ENCODE results near the gene MPZL1. TPM values are rescaled to one million over a fixed set of nuclear protein-coding genes. Genes with fewer than 3 reads are reported as not detected.
"Not testable (repeated sequence)": the region's sequence is repeated elsewhere in the genome, so short reads cannot be mapped to it uniquely, and the experiment has no call there.

MPZL1 gene
- polyA plus RNA-seq, 4 donors: 125 to 145 (median 141) TPM

GRCh38 chr1:167716000-167716271 lies 5.8 kb upstream of the MPZL1 start:
- peak in 1 of 4 donors; percentile 9 for DNase-seq (ENCODE audit: low read depth in 4 of 4, low spot score in 3 of 4)

- no peak for DNase-seq (ENCODE audit: low read depth in 4 of 4, low spot score in 3 of 4)
These were observed 4.4 kb upstream of the MPZL1 start for GRCh38 chr1:167717351-167717750.

GRCh38 chr1:167718914-167719691 lies 2.7 kb upstream of the MPZL1 start:
- DNase-seq (ENCODE audit: low read depth in 4 of 4, low spot score in 3 of 4): no peak

GRCh38 chr1:167719715-167720421 lies 1.9 kb upstream of the MPZL1 start:
- DNase-seq (ENCODE audit: low read depth in 4 of 4, low spot score in 3 of 4): not testable (repeated sequence)

GRCh38 chr1:167720965-167721616 lies 691 bp upstream of the MPZL1 start:
- DNase-seq (ENCODE audit: low read depth in 4 of 4, low spot score in 3 of 4): peak in 1 of 4 donors; percentile 19

GRCh38 chr1:167722152-167722869 lies 529 bp downstream of the MPZL1 start:
- DNase-seq (ENCODE audit: low read depth in 4 of 4, low spot score in 3 of 4): peak in 2 of 4 donors; percentile 34 to 40

GRCh38 chr1:167722870-167723251 lies 1.1 kb downstream of the MPZL1 start:
- DNase-seq (ENCODE audit: low read depth in 4 of 4, low spot score in 3 of 4): no peak

- no peak for DNase-seq (ENCODE audit: low read depth in 4 of 4, low spot score in 3 of 4)
These were observed 2.0 kb downstream of the MPZL1 start for GRCh38 chr1:167723707-167724323.

- DNase-seq (ENCODE audit: low read depth in 4 of 4, low spot score in 3 of 4): no peak
These were observed 4.2 kb downstream of the MPZL1 start for GRCh38 chr1:167726008-167726407.

- DNase-seq (ENCODE audit: low read depth in 4 of 4, low spot score in 3 of 4): no peak
These were observed 7.1 kb downstream of the MPZL1 start for GRCh38 chr1:167728818-167729410.

- no peak for DNase-seq (ENCODE audit: low read depth in 4 of 4, low spot score in 3 of 4)
These were observed 12.4 kb downstream of the MPZL1 start for GRCh38 chr1:167734227-167734626.

GRCh38 chr1:167734841-167735240 lies 13.1 kb downstream of the MPZL1 start:
- DNase-seq (ENCODE audit: low read depth in 4 of 4, low spot score in 3 of 4): no peak

GRCh38 chr1:167737169-167737568 lies 15.4 kb downstream of the MPZL1 start:
- DNase-seq (ENCODE audit: low read depth in 4 of 4, low spot score in 3 of 4): no peak

GRCh38 chr1:167738158-167738557 lies 16.4 kb downstream of the MPZL1 start:
- no peak for DNase-seq (ENCODE audit: low read depth in 4 of 4, low spot score in 3 of 4)

- no peak for DNase-seq (ENCODE audit: low read depth in 4 of 4, low spot score in 3 of 4)
These were observed 18.0 kb downstream of the MPZL1 start for GRCh38 chr1:167739752-167740151.

GRCh38 chr1:167741103-167741502 lies 19.3 kb downstream of the MPZL1 start:
- not testable (repeated sequence) for DNase-seq (ENCODE audit: low read depth in 4 of 4, low spot score in 3 of 4)

- not testable (repeated sequence) for DNase-seq (ENCODE audit: low read depth in 4 of 4, low spot score in 3 of 4)
These were observed 20.7 kb downstream of the MPZL1 start for GRCh38 chr1:167742392-167743057.

GRCh38 chr1:167744901-167745300 lies 23.1 kb downstream of the MPZL1 start:
- DNase-seq (ENCODE audit: low read depth in 4 of 4, low spot score in 3 of 4): no peak

GRCh38 chr1:167746013-167746672 lies 24.4 kb downstream of the MPZL1 start:
- DNase-seq (ENCODE audit: low read depth in 4 of 4, low spot score in 3 of 4): no peak
